ENCODE data around the gene MYO15A.
A peak's percentile ranks its signal among the peaks of the same experiment; 100 is the strongest.

The MYO15A gene

DNA sequence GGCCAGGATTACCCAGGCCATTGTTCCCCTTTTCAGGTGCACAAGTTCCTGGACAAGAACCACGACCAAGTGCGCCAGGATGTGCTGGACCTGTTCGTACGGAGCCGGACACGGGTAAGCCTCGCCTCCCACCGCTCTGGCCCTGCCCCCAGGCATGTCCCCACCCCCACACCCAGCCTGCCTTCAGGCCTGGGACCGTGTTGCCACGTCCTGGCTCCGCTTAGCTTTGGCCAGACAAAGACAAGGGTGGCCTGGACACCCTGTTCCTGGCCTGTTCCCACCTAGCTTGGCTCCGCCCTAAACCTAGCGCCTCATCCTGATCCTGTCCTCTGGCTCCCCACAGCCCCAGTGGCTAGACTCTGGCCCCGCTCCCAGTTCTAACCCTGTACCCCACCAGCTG, 30.9 kb downstream of the MYO15A start:
- H3K27ac ChIP-seq (ENCODE audit: extremely low read depth, low read depth, low read length): no peak overlapping the region
- H3K4me1 ChIP-seq (ENCODE audit: control insufficient read depth, insufficient read depth, low read length): no peaks in the 10 kb centered on the region
- TF ChIP-seq KLF1 (tag by site-specific recombination; IDR thresholded peaks at IDR 0.05) (no peak), ZNF48 (tag by site-specific recombination; IDR thresholded peaks at IDR 0.05) (no peak), ZEB2 (tag by site-specific recombination; IDR thresholded peaks at IDR 0.05) (no peak), ZNF394 (tag by site-specific recombination; IDR thresholded peaks at IDR 0.05; ENCODE audit: borderline replicate concordance) (no peak), ZNF664 (tag by site-specific recombination; IDR thresholded peaks at IDR 0.05) (no peak), ZNF174 (tag by site-specific recombination; IDR thresholded peaks at IDR 0.05) (no peak), ZNF707 (tag by site-specific recombination; IDR thresholded peaks at IDR 0.05) (no peak), ZNF311 (tag by site-specific recombination; IDR thresholded peaks at IDR 0.05; ENCODE audit: borderline replicate concordance) (no peak), ZNF677 (tag by site-specific recombination; IDR thresholded peaks at IDR 0.05) (no peak)
- TF ChIP-seq, protein P1, sequence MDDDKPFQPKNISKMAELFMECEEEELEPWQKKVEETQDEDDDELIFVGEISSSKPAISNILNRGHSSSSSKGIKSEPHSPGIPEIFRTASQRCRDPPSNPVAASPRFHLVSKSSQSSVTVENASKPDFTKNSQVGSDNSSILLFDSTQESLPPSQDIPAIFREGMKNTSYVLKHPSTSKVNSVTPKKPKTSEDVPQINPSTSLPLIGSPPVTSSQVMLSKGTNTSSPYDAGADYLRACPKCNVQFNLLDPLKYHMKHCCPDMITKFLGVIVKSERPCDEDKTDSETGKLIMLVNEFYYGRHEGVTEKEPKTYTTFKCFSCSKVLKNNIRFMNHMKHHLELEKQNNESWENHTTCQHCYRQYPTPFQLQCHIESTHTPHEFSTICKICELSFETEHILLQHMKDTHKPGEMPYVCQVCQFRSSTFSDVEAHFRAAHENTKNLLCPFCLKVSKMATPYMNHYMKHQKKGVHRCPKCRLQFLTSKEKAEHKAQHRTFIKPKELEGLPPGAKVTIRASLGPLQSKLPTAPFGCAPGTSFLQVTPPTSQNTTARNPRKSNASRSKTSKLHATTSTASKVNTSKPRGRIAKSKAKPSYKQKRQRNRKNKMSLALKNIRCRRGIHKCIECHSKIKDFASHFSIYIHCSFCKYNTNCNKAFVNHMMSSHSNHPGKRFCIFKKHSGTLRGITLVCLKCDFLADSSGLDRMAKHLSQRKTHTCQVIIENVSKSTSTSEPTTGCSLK (tag by site-specific recombination; IDR thresholded peaks at IDR 0.05): no peak
- no peaks in the 10 kb centered on the region for H3K9me3 ChIP-seq (ENCODE audit: control insufficient read depth, insufficient read depth, low read depth, low read length)
- POLR2A ChIA-PET: interaction anchor here (1.3 kb wide), 1 partner anchor 44 kb away, joined by 3 read pairs; the partner anchor contains the start of gene ALKBH5
- H3K36me3 ChIP-seq (ENCODE audit: control insufficient read depth in 2 of 2, insufficient read depth in 1 of 2, low read length in 2 of 2): no peaks in the 10 kb centered on the region; a peak in 1 of 3 replicates
- H3K4me3 ChIP-seq (ENCODE audit: low read depth, low read length): no peak overlapping the region
- CTCF ChIA-PET: interaction anchor here (1.0 to 1.5 kb wide), 3 partner anchors 23 to 45 kb away, joined by 3 to 5 read pairs (median 4); partner anchors contain the start of gene ALKBH5

DNA sequence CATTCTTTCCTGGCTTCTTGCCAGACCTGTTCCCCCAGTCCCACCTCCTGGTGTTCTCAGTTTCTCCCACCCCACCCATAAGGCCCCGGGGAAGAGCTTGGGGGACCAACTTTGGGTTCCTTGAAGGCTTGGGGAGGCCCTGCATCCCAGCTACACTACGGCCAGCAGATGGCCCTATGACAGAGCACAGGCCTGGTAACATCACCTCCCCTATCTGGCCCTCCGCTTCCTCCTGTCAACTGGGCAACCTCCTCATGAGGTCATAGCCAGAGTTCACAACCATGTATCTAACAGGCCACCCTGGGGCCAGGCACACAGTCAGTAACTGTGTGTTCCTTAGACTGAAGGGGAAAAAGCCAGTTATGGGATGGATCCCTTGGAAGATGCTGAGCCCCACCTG, 31.4 kb downstream of the MYO15A start:
- Histone ChIP-seq H3K9me3 (ENCODE audit: control insufficient read depth, insufficient read depth, low read depth, low read length) (no peaks in the 10 kb centered on the region), H3K36me3 (ENCODE audit: control insufficient read depth in 2 of 2, insufficient read depth in 1 of 2, low read length in 2 of 2) (no peaks in the 10 kb centered on the region; a peak in 1 of 3 replicates), H3K27ac (ENCODE audit: extremely low read depth, low read depth, low read length) (no peak overlapping the region), H3K4me3 (ENCODE audit: low read depth, low read length) (no peak overlapping the region), H3K4me1 (ENCODE audit: control insufficient read depth, insufficient read depth, low read length) (no peaks in the 10 kb centered on the region)
- POLR2A ChIA-PET: interaction anchor here (1.3 kb wide), 1 partner anchor 43 kb away, joined by 3 read pairs; the partner anchor contains the start of gene ALKBH5
- TF ChIP-seq, protein P2, sequence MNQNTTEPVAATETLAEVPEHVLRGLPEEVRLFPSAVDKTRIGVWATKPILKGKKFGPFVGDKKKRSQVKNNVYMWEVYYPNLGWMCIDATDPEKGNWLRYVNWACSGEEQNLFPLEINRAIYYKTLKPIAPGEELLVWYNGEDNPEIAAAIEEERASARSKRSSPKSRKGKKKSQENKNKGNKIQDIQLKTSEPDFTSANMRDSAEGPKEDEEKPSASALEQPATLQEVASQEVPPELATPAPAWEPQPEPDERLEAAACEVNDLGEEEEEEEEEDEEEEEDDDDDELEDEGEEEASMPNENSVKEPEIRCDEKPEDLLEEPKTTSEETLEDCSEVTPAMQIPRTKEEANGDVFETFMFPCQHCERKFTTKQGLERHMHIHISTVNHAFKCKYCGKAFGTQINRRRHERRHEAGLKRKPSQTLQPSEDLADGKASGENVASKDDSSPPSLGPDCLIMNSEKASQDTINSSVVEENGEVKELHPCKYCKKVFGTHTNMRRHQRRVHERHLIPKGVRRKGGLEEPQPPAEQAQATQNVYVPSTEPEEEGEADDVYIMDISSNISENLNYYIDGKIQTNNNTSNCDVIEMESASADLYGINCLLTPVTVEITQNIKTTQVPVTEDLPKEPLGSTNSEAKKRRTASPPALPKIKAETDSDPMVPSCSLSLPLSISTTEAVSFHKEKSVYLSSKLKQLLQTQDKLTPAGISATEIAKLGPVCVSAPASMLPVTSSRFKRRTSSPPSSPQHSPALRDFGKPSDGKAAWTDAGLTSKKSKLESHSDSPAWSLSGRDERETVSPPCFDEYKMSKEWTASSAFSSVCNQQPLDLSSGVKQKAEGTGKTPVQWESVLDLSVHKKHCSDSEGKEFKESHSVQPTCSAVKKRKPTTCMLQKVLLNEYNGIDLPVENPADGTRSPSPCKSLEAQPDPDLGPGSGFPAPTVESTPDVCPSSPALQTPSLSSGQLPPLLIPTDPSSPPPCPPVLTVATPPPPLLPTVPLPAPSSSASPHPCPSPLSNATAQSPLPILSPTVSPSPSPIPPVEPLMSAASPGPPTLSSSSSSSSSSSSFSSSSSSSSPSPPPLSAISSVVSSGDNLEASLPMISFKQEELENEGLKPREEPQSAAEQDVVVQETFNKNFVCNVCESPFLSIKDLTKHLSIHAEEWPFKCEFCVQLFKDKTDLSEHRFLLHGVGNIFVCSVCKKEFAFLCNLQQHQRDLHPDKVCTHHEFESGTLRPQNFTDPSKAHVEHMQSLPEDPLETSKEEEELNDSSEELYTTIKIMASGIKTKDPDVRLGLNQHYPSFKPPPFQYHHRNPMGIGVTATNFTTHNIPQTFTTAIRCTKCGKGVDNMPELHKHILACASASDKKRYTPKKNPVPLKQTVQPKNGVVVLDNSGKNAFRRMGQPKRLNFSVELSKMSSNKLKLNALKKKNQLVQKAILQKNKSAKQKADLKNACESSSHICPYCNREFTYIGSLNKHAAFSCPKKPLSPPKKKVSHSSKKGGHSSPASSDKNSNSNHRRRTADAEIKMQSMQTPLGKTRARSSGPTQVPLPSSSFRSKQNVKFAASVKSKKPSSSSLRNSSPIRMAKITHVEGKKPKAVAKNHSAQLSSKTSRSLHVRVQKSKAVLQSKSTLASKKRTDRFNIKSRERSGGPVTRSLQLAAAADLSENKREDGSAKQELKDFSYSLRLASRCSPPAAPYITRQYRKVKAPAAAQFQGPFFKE (tag by site-specific recombination; IDR thresholded peaks at IDR 0.05; ENCODE audit: borderline replicate concordance): no peak
- TF ChIP-seq, protein P3, sequence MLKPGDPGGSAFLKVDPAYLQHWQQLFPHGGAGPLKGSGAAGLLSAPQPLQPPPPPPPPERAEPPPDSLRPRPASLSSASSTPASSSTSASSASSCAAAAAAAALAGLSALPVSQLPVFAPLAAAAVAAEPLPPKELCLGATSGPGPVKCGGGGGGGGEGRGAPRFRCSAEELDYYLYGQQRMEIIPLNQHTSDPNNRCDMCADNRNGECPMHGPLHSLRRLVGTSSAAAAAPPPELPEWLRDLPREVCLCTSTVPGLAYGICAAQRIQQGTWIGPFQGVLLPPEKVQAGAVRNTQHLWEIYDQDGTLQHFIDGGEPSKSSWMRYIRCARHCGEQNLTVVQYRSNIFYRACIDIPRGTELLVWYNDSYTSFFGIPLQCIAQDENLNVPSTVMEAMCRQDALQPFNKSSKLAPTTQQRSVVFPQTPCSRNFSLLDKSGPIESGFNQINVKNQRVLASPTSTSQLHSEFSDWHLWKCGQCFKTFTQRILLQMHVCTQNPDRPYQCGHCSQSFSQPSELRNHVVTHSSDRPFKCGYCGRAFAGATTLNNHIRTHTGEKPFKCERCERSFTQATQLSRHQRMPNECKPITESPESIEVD (tag by site-specific recombination; IDR thresholded peaks at IDR 0.05): no peak
- TF ChIP-seq, protein P4, sequence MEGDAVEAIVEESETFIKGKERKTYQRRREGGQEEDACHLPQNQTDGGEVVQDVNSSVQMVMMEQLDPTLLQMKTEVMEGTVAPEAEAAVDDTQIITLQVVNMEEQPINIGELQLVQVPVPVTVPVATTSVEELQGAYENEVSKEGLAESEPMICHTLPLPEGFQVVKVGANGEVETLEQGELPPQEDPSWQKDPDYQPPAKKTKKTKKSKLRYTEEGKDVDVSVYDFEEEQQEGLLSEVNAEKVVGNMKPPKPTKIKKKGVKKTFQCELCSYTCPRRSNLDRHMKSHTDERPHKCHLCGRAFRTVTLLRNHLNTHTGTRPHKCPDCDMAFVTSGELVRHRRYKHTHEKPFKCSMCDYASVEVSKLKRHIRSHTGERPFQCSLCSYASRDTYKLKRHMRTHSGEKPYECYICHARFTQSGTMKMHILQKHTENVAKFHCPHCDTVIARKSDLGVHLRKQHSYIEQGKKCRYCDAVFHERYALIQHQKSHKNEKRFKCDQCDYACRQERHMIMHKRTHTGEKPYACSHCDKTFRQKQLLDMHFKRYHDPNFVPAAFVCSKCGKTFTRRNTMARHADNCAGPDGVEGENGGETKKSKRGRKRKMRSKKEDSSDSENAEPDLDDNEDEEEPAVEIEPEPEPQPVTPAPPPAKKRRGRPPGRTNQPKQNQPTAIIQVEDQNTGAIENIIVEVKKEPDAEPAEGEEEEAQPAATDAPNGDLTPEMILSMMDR (tag by site-specific recombination; IDR thresholded peaks at IDR 0.05): peak; percentile 20; the same call in 1 of the 2 replicates
- TF ChIP-seq ZNF626 (tag by site-specific recombination; IDR thresholded peaks at IDR 0.05): no peak
- TF ChIP-seq ZNF169 (tag by site-specific recombination; IDR thresholded peaks at IDR 0.05): no peak
- CTCF ChIA-PET: interaction anchor here (0.6 to 2.9 kb wide), 8 partner anchors 8 to 1509 kb away, joined by 3 to 32 read pairs (median 4); partner anchors contain the start of genes ALDH3A2 and ALKBH5

Data from HEK293 (cell line).